HEK293 (cell line): ENCODE data around the gene SLC35B1.
A peak's percentile ranks its signal among the peaks of the same experiment; 100 is the strongest.

Experiments used
- BCL11B ChIP-seq: fragments of 450-650 bp; formaldehyde crosslinking; IDR thresholded peaks from 2 replicates; pipeline ENCODE4 v1.5.1; 2016; ENCODE audit warnings: low read depth, missing biosample characterization, missing genetic modification characterization
- FEZF1 ChIP-seq: fragments of 450-650 bp; formaldehyde crosslinking; IDR thresholded peaks from 2 replicates; pipeline ENCODE4 v1.5.1; 2016; ENCODE audit warnings: missing biosample characterization, missing genetic modification characterization
- IKZF3 ChIP-seq: fragments of 450-650 bp; IDR thresholded peaks from 2 replicates; pipeline ENCODE4 v1.5.0; 2018; ENCODE audit warnings: missing biosample characterization, mild to moderate bottlenecking, missing genetic modification characterization, moderate library complexity
- KLF9 ChIP-seq: fragments of 450-650 bp; formaldehyde crosslinking; IDR thresholded peaks from 2 replicates; pipeline ENCODE4 v1.5.1; 2016; ENCODE audit warnings: missing biosample characterization, missing genetic modification characterization, low read depth
- PRDM1 ChIP-seq: fragments of 450-650 bp; formaldehyde crosslinking; IDR thresholded peaks from 2 replicates; pipeline ENCODE4; 2016; ENCODE audit warnings: missing biosample characterization, missing genetic modification characterization
- RBAK ChIP-seq: fragments of 450-650 bp; formaldehyde crosslinking; IDR thresholded peaks from 2 replicates; pipeline ENCODE4 v1.5.1; 2016; ENCODE audit warnings: missing biosample characterization, missing genetic modification characterization
- SETDB1 ChIP-seq: IDR thresholded peaks from one replicate; pipeline ENCODE4 v1.6.1; 2017; ENCODE audit warnings: mild to moderate bottlenecking, low read length, moderate library complexity, mixed read lengths; ENCODE audit not compliant: insufficient read length
- YY1 ChIP-seq: fragments of 450-650 bp; formaldehyde crosslinking; IDR thresholded peaks from 2 replicates; pipeline ENCODE4 v1.5.1; 2018; ENCODE audit warnings: missing biosample characterization, missing genetic modification characterization
- ZFP69B ChIP-seq: fragments of 450-650 bp; formaldehyde crosslinking; IDR thresholded peaks from 2 replicates; pipeline ENCODE4 v1.5.1; 2016; ENCODE audit warnings: missing biosample characterization, missing genetic modification characterization
- ZNF10 ChIP-seq: fragments of 450-650 bp; formaldehyde crosslinking; IDR thresholded peaks from 2 replicates; pipeline ENCODE4 v1.5.1; 2017; ENCODE audit warnings: missing biosample characterization, missing genetic modification characterization
- ZNF138 ChIP-seq: fragments of 450-650 bp; formaldehyde crosslinking; IDR thresholded peaks from 2 replicates; pipeline ENCODE4 v1.5.1; 2016; ENCODE audit warnings: missing biosample characterization, missing genetic modification characterization, borderline replicate concordance
- ZNF140 ChIP-seq: fragments of 450-650 bp; formaldehyde crosslinking; IDR thresholded peaks from 2 replicates; pipeline ENCODE4 v1.5.1; 2016; ENCODE audit warnings: missing biosample characterization, missing genetic modification characterization
- ZNF169 ChIP-seq: fragments of 450-650 bp; formaldehyde crosslinking; IDR thresholded peaks from 2 replicates; pipeline ENCODE4 v1.5.1; 2016; ENCODE audit warnings: missing biosample characterization, missing genetic modification characterization
- ZNF223 ChIP-seq: fragments of 450-650 bp; formaldehyde crosslinking; IDR thresholded peaks from 2 replicates; pipeline ENCODE4 v1.5.1; 2016; ENCODE audit warnings: missing biosample characterization, missing genetic modification characterization
- ZNF24 ChIP-seq: fragments of 450-650 bp; formaldehyde crosslinking; IDR thresholded peaks from 2 replicates; pipeline ENCODE4 v1.5.1; 2016; ENCODE audit warnings: missing biosample characterization, missing genetic modification characterization
- ZNF292 ChIP-seq: fragments of 450-650 bp; formaldehyde crosslinking; IDR thresholded peaks from 2 replicates; pipeline ENCODE4 v1.5.1; 2016; ENCODE audit warnings: low read depth, missing biosample characterization, missing genetic modification characterization, borderline replicate concordance
- ZNF311 ChIP-seq: fragments of 450-650 bp; formaldehyde crosslinking; IDR thresholded peaks from 2 replicates; pipeline ENCODE4 v1.5.1; 2017; ENCODE audit warnings: missing biosample characterization, missing genetic modification characterization, borderline replicate concordance
- ZNF404 ChIP-seq: fragments of 450-650 bp; formaldehyde crosslinking; IDR thresholded peaks from 2 replicates; pipeline ENCODE4 v1.5.1; 2017; ENCODE audit warnings: missing biosample characterization, missing genetic modification characterization
- ZNF513 ChIP-seq: fragments of 450-650 bp; IDR thresholded peaks from 2 replicates; pipeline ENCODE4 v1.5.1; 2018; ENCODE audit warnings: missing biosample characterization, missing genetic modification characterization
- ZNF521 ChIP-seq: fragments of 450-650 bp; formaldehyde crosslinking; IDR thresholded peaks from 2 replicates; pipeline ENCODE4 v1.5.1; 2017; ENCODE audit warnings: missing biosample characterization, mild to moderate bottlenecking, missing genetic modification characterization
- ZNF529 ChIP-seq: fragments of 450-650 bp; formaldehyde crosslinking; IDR thresholded peaks from 2 replicates; pipeline ENCODE4 v1.5.1; 2017; ENCODE audit warnings: missing genetic modification characterization, missing biosample characterization; ENCODE audit not compliant: insufficient replicate concordance
- ZNF549 ChIP-seq: fragments of 450-650 bp; IDR thresholded peaks from 2 replicates; pipeline ENCODE4 v1.5.1; 2018; ENCODE audit warnings: missing biosample characterization, missing genetic modification characterization, mild to moderate bottlenecking, inconsistent platforms, moderate library complexity
- ZNF560 ChIP-seq: fragments of 450-650 bp; formaldehyde crosslinking; IDR thresholded peaks from 2 replicates; pipeline ENCODE4 v1.5.1; 2017; ENCODE audit warnings: missing biosample characterization, missing genetic modification characterization, borderline replicate concordance
- ZNF561 ChIP-seq: fragments of 450-650 bp; IDR thresholded peaks from 2 replicates; pipeline ENCODE4 v1.5.1; 2018; ENCODE audit warnings: missing biosample characterization, missing genetic modification characterization, borderline replicate concordance
- ZNF677 ChIP-seq: fragments of 450-650 bp; IDR thresholded peaks from 2 replicates; pipeline ENCODE4 v1.5.0; 2018; ENCODE audit warnings: missing biosample characterization, mild to moderate bottlenecking, missing genetic modification characterization, moderate library complexity
- ZNF704 ChIP-seq: fragments of 450-650 bp; formaldehyde crosslinking; IDR thresholded peaks from 2 replicates; pipeline ENCODE4 v1.5.1; 2016; ENCODE audit warnings: missing biosample characterization, missing genetic modification characterization
- ZNF747 ChIP-seq: fragments of 450-650 bp; formaldehyde crosslinking; IDR thresholded peaks from 2 replicates; pipeline ENCODE4 v1.5.1; 2016; ENCODE audit warnings: missing biosample characterization, missing genetic modification characterization
- ZXDB ChIP-seq: fragments of 450-650 bp; formaldehyde crosslinking; IDR thresholded peaks from 2 replicates; pipeline ENCODE4 v1.5.1; 2016; ENCODE audit warnings: missing biosample characterization, missing genetic modification characterization
- TF ChIP-seq, protein P1 (sequence below): fragments of 450-650 bp; formaldehyde crosslinking; IDR thresholded peaks from 2 replicates; pipeline ENCODE4 v1.5.0; 2017; ENCODE audit warnings: missing biosample characterization, missing genetic modification characterization, borderline replicate concordance
- TF ChIP-seq, protein P2 (sequence below): fragments of 450-650 bp; formaldehyde crosslinking; conservative IDR thresholded peaks from 2 replicates; pipeline ENCODE4 v1.5.1; 2016; ENCODE audit warnings: low read depth, missing biosample characterization, missing genetic modification characterization
- TF ChIP-seq, protein P3 (sequence below): fragments of 450-650 bp; formaldehyde crosslinking; IDR thresholded peaks from 2 replicates; pipeline ENCODE4 v1.5.1; 2016; ENCODE audit warnings: missing biosample characterization, missing genetic modification characterization

SLC35B1 gene

DNA sequence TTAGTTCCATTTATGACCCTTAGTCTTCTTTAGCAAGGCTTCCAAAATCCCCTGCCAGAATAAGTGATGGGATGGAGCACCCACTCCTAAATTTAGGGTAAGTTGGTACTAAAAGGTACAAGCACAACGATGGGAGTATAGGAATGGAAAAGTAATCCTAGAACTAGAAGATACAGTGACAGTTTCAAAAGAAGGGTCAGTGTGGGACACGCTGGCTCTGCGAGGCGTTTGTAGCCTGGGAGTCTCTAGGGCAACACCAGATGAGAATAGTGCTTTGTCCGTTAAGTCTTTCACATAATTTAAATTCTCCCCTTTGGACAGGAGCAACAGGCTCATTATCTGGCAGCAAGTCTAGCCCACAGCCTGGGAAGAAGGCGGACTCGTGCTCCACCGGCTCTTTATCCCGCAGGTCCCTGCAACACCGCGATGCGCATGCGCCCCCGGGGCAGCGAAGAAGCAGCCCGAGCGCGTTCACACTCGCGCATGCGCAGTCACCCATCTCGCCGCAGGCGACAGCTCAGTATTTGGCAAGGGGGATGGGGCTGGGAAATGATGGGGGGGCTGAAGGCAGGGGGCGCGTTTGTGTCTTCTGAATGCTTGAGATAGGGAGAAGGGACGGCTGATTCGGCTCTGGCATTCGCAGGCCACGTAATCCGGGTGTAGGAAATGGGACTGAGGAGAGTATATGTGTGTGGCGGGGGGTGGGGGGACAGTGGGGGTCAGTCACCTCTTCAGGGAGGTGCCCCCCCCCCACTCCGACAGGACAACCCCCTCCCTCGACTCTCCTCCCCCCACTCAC, 30.4 kb downstream of the SLC35B1 start (continued):
- TF ChIP-seq ZNF529 (tag by site-specific recombination) (no peak), ZNF513 (no peak), ZNF561 (0 out of 2 replicates have a peak, but pooled peaks have one; percentile 12), ZXDB (no peak; the same call in 1 of the 2 replicates), BCL11B (tag by site-specific recombination) (peak; percentile 77), ZNF311 (tag by site-specific recombination) (no peak), ZNF560 (tag by site-specific recombination) (no peak), ZNF169 (0 out of 2 replicates have a peak, but pooled peaks have one; percentile 44), ZFP69B (tag by site-specific recombination) (no peak), KLF9 (no peak), IKZF3 (tag by site-specific recombination) (peak; percentile 64; the same call in 1 of the 2 replicates), ZNF549 (tag by site-specific recombination) (no peak), ZNF140 (tag by site-specific recombination) (no peak), ZNF404 (tag by site-specific recombination) (no peak), FEZF1 (no peak), ZNF24 (tag by site-specific recombination) (no peak), PRDM1 (no peak), SETDB1 (no peak), ZNF521 (no peak), ZNF138 (tag by site-specific recombination) (no peak), ZNF747 (tag by site-specific recombination) (0 out of 2 replicates have a peak, but pooled peaks have one; percentile 41), RBAK (tag by site-specific recombination) (no peak), ZNF292 (no peak), ZNF677 (tag by site-specific recombination) (no peak), ZNF704 (tag by site-specific recombination) (no peak), ZNF10 (tag by site-specific recombination) (no peak), ZNF223 (peak; percentile 26; the same call in 1 of the 2 replicates), YY1 (tag by site-specific recombination) (0 out of 2 replicates have a peak, but pooled peaks have one; percentile 19)
- TF ChIP-seq, protein P1, sequence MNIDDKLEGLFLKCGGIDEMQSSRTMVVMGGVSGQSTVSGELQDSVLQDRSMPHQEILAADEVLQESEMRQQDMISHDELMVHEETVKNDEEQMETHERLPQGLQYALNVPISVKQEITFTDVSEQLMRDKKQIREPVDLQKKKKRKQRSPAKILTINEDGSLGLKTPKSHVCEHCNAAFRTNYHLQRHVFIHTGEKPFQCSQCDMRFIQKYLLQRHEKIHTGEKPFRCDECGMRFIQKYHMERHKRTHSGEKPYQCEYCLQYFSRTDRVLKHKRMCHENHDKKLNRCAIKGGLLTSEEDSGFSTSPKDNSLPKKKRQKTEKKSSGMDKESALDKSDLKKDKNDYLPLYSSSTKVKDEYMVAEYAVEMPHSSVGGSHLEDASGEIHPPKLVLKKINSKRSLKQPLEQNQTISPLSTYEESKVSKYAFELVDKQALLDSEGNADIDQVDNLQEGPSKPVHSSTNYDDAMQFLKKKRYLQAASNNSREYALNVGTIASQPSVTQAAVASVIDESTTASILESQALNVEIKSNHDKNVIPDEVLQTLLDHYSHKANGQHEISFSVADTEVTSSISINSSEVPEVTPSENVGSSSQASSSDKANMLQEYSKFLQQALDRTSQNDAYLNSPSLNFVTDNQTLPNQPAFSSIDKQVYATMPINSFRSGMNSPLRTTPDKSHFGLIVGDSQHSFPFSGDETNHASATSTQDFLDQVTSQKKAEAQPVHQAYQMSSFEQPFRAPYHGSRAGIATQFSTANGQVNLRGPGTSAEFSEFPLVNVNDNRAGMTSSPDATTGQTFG (tag by site-specific recombination): no peak
- TF ChIP-seq, protein P2, sequence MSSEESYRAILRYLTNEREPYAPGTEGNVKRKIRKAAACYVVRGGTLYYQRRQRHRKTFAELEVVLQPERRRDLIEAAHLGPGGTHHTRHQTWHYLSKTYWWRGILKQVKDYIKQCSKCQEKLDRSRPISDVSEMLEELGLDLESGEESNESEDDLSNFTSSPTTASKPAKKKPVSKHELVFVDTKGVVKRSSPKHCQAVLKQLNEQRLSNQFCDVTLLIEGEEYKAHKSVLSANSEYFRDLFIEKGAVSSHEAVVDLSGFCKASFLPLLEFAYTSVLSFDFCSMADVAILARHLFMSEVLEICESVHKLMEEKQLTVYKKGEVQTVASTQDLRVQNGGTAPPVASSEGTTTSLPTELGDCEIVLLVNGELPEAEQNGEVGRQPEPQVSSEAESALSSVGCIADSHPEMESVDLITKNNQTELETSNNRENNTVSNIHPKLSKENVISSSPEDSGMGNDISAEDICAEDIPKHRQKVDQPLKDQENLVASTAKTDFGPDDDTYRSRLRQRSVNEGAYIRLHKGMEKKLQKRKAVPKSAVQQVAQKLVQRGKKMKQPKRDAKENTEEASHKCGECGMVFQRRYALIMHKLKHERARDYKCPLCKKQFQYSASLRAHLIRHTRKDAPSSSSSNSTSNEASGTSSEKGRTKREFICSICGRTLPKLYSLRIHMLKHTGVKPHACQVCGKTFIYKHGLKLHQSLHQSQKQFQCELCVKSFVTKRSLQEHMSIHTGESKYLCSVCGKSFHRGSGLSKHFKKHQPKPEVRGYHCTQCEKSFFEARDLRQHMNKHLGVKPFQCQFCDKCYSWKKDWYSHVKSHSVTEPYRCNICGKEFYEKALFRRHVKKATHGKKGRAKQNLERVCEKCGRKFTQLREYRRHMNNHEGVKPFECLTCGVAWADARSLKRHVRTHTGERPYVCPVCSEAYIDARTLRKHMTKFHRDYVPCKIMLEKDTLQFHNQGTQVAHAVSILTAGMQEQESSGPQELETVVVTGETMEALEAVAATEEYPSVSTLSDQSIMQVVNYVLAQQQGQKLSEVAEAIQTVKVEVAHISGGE (tag by site-specific recombination): no peak
- TF ChIP-seq, protein P3, sequence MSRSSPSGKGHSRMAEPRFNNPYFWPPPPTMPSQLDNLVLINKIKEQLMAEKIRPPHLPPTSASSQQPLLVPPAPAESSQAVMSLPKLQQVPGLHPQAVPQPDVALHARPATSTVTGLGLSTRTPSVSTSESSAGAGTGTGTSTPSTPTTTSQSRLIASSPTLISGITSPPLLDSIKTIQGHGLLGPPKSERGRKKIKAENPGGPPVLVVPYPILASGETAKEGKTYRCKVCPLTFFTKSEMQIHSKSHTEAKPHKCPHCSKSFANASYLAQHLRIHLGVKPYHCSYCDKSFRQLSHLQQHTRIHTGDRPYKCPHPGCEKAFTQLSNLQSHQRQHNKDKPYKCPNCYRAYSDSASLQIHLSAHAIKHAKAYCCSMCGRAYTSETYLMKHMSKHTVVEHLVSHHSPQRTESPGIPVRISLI (tag by site-specific recombination): no peak
